Activated CD4-positive, alpha-beta T cell treated with anti-CD3 and anti-CD28 coated beads, Interleukin-2, amount 50 U/mL, for 1 hour (primary cell): ENCODE results near the gene RELT.
A peak's percentile ranks its signal among the peaks of the same experiment; 100 is the strongest.

Experiments used
- DNase-seq: peaks from one replicate; pipeline ENCODE4 v3.0.0-alpha.2; 2020

The RELT gene

DNA sequence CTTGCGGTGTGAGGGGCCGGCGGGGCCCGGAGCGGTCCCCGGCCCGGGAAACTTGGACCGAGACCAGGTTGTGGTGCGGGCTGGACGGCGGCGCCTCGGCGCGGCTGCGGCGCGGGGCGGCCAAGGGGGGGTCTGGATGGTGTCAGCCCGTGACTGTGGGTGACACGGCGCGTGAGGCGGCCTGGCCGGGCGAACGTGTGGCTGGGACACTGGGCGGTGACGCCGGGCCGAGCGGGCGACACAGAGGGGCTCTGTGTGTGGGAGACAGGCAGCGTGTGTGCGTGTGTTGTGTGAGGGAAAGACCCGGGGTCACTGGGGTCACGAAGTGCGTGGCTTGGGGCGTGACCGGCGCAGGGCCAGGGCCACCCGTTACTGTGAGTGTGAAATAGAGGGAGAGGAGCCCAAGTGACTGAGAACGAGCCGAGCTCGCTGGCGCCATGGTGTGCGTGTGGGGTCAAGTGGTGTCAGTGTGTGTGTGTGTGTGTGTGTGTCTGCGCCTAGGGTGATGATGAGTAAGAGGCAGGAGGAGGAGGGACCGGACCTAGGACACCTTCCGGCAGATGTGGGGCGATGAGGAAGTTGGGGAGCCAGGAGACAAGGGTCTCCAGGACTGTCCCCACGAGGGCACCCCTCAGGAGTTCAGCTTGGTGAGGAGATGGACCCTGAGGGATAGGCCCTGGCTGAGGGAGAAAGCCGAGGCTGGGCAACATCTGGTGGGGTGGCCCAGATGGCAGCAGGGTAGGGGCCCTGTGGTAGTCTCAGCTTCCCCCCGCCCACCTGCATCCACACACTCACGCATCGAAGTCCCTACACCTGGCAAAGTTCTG is 817 bp downstream of the RELT start:
- peak; percentile 52 for DNase-seq

DNA sequence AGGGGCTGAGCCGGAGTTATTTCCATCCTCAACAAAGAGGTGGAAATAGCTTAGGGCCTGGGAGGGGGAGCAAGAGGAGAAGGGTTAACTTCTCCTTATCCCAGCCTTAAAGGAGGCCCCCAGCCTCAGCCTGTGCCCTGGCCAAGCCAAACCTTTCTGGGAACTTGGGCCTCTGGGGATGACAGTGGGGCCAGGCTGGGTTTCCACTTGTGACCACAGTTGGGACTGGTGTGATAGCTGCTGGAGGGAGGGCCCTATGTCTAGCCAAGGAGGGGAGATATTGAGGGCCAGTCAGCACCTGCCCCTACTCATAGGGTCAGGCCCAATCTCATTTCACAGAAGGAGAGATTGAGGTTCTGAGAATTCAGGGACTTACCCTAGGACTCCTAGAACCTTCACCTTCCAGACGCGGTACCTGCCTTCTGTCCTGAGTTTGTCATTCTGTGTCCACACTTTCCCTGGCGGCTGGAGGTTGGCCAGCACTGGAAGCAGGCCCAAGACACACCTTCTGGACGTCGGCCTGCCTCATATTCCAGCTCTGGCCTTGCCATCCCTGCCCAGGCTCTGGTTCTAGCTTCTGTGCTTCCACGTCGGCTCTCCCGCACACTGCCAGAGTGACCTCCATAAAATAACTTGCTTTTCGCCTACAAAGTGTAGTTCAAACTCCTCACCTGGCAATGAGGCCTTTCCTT is 3.1 kb downstream of the RELT start:
- DNase-seq: no peak

DNA sequence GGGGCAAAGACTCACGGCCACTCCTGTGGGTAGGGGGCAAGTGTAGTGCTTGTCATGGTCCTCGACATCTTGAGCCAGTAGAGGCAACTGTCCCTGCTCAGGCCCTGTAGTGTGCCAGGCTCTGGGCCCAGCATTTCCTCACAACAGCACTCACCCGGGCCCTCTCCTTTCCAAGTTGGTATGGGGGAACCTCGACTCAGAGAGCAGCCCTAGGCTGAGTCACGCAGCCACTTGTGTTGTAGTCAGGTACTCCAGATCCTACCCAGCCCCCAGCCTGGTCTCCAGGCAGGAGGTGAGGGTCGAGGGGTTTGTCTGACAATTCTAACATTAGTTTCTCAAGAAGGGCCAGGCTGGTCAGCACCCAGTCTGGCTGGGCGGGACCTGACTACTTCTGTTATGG is 4.1 kb downstream of the RELT start:
- DNase-seq: no peak

DNA sequence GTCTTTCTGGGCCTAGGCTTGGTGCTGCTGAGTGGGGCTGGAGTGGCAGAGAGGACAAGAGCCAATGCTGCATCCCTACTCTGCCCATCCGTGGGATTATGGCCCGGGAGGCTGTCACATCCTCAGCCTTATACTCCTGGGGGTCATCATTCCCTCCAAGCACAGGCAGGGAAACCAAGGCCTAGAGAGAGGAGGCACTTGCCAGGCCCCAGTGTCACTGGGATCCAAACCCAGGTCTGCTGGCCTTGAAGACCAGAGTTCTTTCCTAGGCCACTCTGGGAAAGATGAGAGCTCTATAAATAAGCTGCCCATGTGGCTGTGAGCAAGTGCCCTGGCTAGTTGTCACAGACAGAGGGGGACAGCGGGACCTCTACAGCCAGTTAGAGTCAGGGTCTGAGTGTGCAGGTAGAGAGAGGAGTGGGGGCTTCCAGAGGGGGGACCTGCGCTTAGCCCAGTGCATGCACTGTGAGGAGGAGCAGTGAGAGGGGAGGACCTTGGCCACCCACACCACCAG is 4.8 kb downstream of the RELT start:
- DNase-seq: no peak

DNA sequence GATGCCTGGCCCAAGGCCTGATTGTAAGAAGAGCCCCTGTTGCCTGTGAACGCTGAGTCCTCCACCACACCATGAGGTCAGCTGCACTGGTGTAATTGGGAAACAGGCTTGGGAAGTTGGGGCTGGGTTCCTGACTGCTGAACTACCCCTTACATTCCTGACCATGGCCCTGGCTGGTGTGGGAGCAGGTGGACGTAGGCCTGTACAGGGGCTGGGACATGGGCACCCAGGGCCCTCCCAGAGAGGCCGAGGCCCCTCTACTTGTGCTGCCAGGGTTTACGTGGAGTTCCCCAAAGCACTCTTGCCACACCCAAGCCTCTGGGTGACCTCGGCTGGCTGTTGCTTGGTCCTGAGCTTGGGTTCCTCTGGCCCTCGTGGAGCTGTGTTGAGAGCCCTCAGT is 5.4 kb downstream of the RELT start:
- no peak for DNase-seq

DNA sequence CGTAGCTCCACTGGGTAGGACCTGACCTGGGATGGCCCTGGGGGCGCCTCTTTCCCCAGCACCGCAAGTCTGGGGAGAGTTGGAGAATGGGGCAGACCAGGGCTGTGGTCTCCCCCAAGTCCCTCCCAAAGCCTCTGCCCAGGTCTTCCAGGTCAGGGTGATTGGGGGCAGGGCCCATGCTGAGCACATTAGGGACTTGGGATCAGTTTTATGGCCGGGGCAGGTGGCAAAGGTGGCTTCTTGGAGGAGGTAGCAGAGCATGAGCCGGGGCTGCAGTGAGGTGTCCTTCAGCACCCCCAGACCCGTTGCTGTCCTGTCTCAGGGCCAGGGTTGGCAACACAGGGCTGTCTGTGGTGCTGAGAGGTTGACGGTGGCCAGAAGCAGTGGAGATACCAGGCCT is 6.0 kb downstream of the RELT start:
- no peak for DNase-seq

DNA sequence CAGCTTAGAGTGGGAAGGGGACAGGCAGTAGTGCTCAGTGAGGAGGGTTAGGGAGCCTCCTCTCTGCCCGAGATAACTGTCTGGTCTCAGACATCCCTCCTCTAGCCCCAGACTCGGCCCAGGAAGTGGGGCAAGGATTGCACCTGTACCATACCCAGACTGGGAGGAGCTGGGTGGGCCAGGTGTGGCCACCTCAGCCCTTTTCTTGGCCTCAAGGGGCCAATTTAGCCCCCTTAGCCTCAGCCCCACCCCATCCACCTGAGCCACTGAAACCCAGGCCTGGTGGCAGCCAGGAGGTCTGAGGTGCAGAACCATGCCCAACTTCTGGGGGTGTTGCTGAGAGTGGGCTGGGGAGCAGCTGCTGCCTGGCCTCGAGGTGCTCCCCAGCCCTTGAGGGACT is 6.5 kb downstream of the RELT start:
- DNase-seq: no peak

DNA sequence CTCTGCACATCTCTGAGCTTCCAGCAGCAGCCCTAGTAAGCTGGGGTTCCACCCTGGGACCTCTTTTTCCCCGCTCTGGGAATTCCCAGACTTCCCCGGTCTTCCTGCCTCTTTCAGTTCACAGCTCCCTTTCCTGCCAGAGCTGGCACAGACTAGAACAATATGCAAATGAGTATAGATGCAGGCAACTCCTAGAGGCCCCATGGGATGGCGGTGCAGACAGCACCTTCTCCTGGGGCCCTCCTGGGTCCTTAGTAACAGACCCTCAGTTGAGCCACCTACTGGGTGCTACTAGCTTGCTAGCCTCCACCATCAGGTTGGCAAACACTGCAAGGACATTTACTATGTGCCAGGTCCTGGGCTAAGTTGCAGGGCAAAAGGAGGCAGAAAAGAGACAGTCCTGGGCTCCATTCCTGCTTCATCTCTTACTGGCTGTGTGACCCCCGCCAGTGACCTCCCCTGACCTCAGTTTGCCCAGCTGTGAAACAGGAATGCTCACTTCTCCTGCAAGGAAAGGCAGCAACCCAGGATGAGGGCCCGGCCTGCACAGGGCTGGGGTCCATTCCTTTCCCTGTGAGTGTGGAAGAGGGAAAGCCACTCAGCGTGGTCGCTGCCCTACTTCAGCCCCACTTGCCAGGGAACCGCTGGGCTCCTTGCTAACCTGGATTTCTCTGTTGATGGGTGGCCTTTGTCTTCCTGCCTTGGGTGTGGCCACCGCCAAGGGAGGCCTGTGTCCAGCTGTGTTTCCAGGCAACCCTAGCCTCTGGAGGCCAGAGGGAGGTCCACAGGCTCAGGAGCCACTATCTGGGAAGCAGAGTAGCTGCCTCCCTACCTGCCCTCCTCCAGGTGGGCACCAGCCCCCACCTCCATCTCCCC is 7.3 kb downstream of the RELT start:
- DNase-seq: no peak

DNA sequence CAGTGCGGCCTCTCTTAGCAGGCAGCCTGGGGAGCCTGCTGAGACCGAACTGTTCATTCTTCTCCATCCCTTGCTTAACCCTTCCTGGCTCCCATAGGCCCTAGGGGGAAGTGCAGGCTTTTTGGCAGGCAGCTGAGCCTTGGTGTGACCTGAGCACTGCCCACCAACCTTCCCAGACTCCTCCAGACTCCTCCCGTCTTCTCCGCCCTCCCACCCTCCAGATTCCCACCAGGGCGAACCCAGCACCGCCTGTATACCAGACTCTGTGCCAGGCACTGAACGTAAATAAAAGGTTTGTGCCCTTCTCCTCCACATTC is 7.9 kb downstream of the RELT start:
- no peak for DNase-seq

DNA sequence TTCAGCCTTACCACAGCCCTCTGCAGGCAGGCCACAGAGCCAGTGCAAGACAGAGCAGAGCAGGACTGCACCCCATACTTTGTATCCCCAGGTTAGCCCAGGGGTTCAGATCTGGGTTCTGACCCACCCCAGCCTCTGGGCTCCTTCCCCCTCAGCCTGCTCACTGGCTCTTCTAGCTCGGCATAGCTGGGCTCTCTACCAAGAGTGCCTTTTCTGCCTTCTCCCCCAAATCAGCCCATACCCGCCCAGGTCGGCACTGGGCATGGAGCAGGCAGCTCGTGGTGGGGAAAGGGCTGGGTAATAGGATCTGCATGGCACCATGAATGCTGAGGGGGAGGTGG is 8.3 kb downstream of the RELT start:
- DNase-seq: no peak

DNA sequence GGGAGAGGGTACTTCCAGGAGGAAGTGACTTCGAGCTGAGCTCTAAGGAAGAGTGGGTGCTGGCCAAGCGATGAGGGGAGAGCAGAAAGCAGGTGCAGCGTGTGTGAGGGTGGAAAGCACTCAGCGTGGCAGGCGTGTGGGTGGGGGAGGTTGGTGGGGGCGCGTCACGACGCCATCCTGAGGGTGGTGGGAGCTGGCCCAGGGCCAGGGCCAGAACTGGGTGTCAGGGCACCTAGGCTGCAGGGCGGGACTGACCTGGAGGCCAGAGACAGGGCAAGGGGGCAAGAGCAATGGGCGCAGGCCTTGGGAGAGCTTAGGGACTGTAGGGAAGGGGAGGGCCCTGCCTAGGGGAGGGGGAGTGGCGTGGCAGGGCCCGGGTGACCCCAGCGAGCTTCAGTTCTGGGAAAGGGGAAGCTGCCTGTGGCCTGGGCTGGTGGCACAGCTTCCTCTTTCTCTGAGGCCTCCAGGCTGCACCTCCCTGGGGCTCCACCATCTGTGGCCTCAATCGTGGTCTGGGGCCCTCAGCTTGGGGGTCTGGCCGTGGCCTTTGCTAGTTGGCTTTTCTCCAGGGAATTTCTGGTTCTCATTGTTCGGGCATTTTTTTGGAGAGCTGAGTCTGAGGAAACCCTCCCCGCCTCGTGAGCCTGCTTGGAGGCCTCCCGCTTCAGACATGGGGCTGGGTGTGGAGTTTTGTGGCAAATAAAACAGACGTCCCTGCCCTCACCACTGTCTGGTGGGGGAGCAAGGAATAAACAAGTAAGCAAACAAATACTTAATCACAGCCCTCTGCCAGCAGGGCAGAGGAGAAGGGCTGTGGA is 8.9 kb downstream of the RELT start:
- no peak for DNase-seq

DNA sequence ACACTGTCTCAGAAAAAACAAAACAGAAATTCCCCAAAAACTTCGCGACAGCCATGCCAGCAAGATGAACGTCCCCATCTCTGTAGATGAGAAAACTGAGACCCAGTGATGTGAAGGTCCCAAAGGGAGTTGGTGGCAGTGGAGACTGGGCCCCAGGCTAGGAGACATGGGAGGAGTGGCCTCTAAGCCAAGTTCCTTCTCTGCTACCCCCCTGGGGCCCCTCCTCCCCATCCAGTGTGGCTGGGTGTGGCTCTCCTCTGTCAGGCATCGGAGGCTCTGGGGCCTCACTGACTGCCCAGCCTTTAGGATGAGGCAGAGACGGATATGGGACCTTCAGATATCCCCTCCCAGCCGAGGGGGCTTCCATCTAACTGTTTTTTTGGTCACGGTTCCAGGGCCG is 9.8 kb downstream of the RELT start:
- DNase-seq: no peak

DNA sequence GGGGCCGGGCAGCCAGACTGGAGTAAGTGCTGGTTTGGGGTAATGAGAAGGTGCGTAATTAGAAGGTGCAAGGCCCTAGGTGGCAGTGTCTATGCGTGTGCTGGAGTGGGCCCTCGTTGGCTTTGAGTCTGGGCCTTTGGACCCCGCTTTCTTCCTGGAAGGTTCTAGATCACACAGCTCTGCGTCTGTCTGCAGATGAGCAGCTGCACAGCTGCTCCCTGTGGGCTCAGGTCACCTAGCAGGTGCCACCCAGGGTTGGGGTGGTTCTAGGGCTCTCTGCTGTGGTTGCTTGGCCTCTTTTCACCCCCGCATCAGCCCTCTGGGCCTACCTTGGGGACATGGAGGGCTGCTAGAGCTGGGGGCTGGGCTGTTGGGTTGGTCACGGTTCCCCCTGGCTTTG is 10.3 kb downstream of the RELT start:
- DNase-seq: no peak

DNA sequence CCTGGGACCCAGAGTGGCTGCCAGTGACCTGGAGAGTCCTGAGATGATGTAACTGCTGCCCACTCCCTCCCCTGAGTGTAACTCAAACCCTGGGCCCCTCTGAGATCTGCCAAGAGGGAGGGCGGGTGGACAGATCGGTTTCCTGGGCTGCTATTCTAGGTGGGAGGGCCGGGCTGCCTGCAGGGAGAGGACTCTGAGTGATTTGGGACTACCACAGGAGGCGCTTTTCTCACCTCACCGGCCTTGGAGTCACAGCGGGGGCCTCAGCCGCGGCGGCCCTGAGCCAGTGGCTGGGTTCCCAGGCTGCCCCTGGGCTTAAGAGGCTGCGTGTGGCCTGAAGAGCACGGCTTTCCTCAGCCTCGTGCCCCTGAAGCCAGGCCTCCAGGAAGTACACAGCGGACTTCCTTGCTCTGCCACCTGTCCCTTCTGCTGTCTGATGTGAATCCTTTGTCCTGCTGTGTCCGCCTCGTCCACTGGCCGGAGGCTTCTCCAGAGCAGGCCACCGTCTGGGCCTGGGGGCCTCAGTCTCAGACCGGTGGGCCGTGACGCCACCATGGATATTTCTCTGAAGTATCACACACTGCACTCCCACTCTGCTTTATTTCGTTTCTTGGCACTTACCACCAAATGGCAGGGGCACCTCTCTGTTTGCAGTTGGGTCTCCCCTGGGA is 11.5 kb downstream of the RELT start:
- DNase-seq: no peak

DNA sequence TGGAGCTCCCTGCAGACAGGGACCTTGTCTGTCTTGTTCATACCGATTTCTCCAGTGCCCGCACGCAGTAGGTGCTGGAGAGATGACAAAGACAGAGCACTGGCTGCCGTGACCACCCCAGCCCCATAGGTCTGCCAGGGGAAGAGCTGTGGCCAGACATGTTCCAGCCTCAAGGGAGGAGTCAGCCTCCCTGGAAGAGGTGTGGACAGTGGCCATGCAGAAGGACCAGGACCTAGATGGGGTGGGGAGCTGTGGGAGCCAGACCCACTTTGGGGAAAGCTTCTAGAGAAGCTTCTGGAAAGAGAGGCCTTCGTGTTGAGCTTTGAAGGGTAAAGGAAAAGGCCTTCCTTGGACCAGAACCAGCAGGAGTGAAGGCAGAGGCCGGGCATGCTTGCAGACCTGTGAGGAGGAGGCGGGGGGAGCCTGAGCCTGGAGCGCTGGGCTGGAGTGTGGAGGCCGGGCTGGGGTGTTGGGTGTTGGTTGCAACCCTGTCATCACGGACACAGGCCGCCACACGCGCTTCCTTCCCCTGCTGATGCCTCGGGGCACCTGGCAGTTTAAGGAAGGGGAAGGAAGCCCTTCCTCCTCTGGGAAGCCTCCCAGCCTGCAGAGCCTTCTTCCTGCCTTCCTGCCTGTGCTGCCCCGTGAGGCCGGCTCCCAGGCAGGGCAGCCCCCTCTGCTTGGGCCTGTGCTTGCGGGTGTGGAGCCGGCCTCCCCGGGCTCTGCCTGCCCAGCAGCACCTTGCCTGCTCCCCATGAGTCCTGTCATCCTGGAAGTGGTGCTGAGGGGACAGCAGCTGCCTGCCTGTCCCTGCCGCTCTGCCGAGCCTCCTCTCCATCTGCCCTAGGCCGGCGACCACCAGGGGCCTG is 12.3 kb downstream of the RELT start:
- DNase-seq: no peak

DNA sequence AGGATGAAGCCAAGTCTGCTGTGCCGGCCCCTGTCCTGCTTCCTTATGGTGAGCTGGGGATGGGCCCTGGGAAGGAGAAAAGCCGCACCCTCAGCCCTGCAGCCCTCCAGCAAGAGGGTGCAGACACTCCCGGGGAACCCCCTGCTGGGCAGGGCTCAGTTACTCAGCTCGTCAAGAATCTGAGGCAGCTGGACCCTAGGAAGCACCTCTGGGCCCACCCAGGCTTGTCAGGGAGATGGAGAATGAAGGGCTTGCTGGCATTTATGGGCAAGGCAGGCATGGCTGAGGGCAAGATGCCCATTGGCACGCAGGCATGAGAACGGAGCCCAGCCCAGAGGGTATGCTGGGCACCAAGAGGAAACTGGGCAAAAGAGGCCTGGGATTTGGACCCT is 12.9 kb downstream of the RELT start:
- DNase-seq: no peak

DNA sequence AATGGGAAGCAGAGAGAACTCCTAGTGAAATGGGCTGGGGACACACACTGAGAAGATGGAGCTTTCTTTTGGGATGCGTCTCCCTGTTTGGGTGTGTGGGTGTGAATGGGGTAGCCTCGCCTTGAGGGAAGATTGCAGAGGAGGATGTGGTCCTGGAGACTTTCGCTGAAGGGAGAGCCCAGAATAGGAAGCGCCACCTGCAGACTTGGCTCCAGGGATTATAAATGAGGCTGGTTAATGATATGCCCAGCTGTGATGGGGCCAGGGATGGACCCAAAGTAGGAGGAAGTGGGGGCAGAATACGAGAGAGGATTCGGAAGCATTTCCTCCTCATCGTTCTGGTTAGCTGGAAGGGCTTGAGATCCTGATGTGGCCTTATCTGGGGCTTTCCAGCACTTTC is 13.7 kb downstream of the RELT start:
- no peak for DNase-seq

DNA sequence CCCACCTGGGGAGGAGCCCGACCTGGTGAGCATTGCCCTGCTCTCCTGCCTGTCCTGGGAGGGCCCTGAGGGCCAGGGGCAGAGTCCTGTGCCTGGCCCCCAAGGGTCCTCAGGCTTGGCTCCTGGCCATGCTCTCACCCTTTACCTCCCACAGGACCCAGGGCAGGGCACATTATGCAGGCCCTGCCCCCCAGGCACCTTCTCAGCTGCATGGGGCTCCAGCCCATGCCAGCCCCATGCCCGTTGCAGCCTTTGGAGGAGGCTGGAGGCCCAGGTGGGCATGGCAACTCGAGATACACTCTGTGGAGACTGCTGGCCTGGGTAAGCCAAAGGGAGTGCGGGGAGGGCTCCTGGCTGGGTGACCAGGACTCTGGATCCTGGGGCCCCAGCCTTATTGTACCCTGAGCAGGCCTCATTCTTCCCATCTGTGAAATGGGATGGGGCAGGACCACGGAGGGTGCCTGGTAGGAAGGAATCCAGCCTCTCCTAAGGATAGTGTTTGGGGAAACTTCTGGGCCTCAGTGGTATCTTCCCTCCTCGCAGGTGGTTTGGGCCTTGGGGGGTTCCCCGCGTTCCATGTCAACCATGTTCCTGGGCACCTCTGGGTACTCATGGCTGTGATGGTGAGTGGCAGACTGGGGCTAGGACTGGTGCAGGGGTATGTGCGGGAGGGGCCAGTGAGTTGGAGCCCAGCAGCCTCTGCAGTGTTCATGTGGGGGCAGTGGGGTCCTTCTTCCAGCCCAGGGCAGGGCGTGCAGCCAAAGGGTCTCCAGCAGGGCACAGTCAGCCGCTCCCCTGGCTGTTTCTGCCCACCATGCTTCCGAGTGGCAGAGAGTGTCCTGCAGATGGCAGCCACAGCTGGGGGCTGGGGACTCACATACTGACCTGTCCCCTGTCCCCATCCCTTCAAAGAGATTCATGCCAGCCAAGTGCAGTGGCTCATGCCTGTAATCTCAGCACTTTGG is 14.7 kb downstream of the RELT start:
- no peak for DNase-seq

DNA sequence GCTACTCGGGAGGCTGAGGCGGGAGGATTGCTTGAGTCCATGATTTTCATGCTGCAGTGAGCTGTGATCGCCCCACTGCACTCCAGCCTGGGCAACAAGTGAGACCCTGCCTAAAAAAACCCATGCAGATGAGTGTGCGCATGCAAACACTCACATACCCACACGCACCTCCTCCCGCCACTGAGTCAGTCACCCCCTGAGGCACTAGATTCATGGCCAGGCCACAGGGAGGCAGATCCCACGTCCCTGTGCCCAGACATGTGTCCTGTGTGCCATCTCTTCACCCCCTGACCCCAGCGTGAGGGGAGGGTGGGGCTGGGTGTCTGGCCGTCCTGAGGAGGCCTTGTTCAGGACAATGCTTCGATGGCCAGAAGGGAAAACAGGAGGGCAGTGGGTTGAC is 15.5 kb downstream of the RELT start:
- no peak for DNase-seq
